MCF 10A (cell line): ENCODE results near the gene GASK1A. TPM values are rescaled to one million over a fixed set of nuclear protein-coding genes. Genes with fewer than 3 reads are reported as not detected.

Source experiments
- BruUV-seq: library from RNA; stranded (reverse); fragments of 400-500 nt; replicated peaks from 2 replicates; lab custom pipeline; 2021; lab: Mats Ljungman, UMichigan
- CTCF ChIA-PET: fragments of 300-600 bp; sonication (Branson Sonifier 250); formaldehyde crosslinking; extraction: SDS; loops from one replicate; lab custom pipeline; 2021; ENCODE audit warnings: antibody characterized with exemption, inconsistent platforms; lab: Yijun Ruan, JAX
- POLR2A ChIA-PET: fragments of 300-600, 350-650 bp; sonication (Branson Sonifier 250); formaldehyde crosslinking; extraction: SDS; loops from one replicate; lab custom pipeline; 2020; ENCODE audit warnings: antibody characterized with exemption, inconsistent platforms; lab: Yijun Ruan, JAX
- DNase-seq: peaks from one replicate; pipeline ENCODE4 v3.0.0-alpha.2; 2018; ENCODE audit not compliant: unreplicated experiment
- H3K27ac Mint-ChIP-seq: one replicate; pipeline ENCODE4 v1.8.0; 2022; ENCODE audit warnings: mild to moderate bottlenecking, low read depth, mixed read lengths; ENCODE audit not compliant: unreplicated experiment
- H3K27me3 Mint-ChIP-seq: one replicate; pipeline ENCODE4 v1.8.0; 2022; ENCODE audit warnings: mixed read lengths; ENCODE audit not compliant: insufficient read depth, unreplicated experiment
- H3K36me3 Mint-ChIP-seq: one replicate; pipeline ENCODE4 v1.8.0; 2022; ENCODE audit warnings: mild to moderate bottlenecking, moderate library complexity, mixed read lengths; ENCODE audit not compliant: insufficient read depth, unreplicated experiment
- H3K4me1 Mint-ChIP-seq: one replicate; pipeline ENCODE4 v1.8.0; 2022; ENCODE audit warnings: mixed read lengths; ENCODE audit not compliant: insufficient read depth, unreplicated experiment
- H3K4me3 Mint-ChIP-seq: one replicate; pipeline ENCODE4 v1.8.0; 2022; ENCODE audit warnings: mild to moderate bottlenecking, moderate library complexity, mixed read lengths; ENCODE audit not compliant: unreplicated experiment
- H3K9me3 Mint-ChIP-seq: one replicate; pipeline ENCODE4 v1.8.0; 2022; ENCODE audit warnings: mixed read lengths; ENCODE audit not compliant: unreplicated experiment
- CTCF ChIP-seq: fragments of 200-600 bp; IDR thresholded peaks from one replicate; pipeline ENCODE4 v1.8.0; 2022; ENCODE audit warnings: antibody characterized with exemption, mild to moderate bottlenecking; ENCODE audit not compliant: unreplicated experiment
- intact Hi-C: fragments of 100-400 bp; cut with micrococcal nuclease; formaldehyde crosslinking; loops from 2 replicates; pipeline ENCODE4 v1.14.1; 2022
- total RNA-seq: library from RNA; stranded (reverse); gene quantifications from 2 replicates; pipeline ENCODE4 v1.2.3, GENCODE V29; 2022

The GASK1A gene
- total RNA-seq, 1 experiment from 2014 or later: not detected

- DNase-seq: no peak
- no peaks in the 10 kb centered on the region for H3K27me3 Mint-ChIP-seq
- no peak for TF ChIP-seq CTCF
- BruUV-seq: no TSS peak
- ChIA-PET CTCF (interaction anchor here (0.6 to 1.3 kb wide), 3 partner anchors 8 to 457 kb away, joined by 3 to 4 read pairs (median 3); no protein-coding TSS in a partner anchor), POLR2A (interaction anchor here (1.2 kb wide), 1 partner anchor 11 kb away, joined by 3 read pairs; no protein-coding TSS in a partner anchor)
- H3K27ac Mint-ChIP-seq: no peak overlapping the region
- no peak overlapping the region for H3K4me3 Mint-ChIP-seq
- no peaks in the 10 kb centered on the region for H3K4me1 Mint-ChIP-seq
- no peaks in the 10 kb centered on the region for H3K9me3 Mint-ChIP-seq
- H3K36me3 Mint-ChIP-seq: no peaks in the 10 kb centered on the region
- intact Hi-C loops: no loop called here
Measured at GRCh38 chr3:43096761-43097160, 117.7 kb downstream of the GASK1A start.

- POLR2A ChIA-PET: interaction anchor here (1.0 to 1.2 kb wide), 2 partner anchors 8 to 12 kb away, joined by 3 read pairs; no protein-coding TSS in a partner anchor
Measured at GRCh38 chr3:43097400-43098080, 118.4 kb downstream of the GASK1A start.

GRCh38 chr3:43098761-43099160 lies 119.7 kb downstream of the GASK1A start:
- no TSS peak for BruUV-seq
- Mint-ChIP-seq H3K27ac (no peak overlapping the region), H3K9me3 (no peaks in the 10 kb centered on the region), H3K36me3 (no peaks in the 10 kb centered on the region), H3K4me1 (no peaks in the 10 kb centered on the region), H3K4me3 (no peak overlapping the region), H3K27me3 (no peaks in the 10 kb centered on the region)
- ChIA-PET POLR2A (no interaction called here), CTCF (interaction anchor here (0.5 kb wide), 1 partner anchor 136 kb away, joined by 3 read pairs; no protein-coding TSS in a partner anchor)
- no peak for DNase-seq
- no peak for TF ChIP-seq CTCF
- intact Hi-C loops: no loop called here

More at GRCh38 chr3:43097400-43098080, 118.4 kb downstream of the GASK1A start:
- CTCF ChIA-PET: interaction anchor here (0.6 to 1.3 kb wide), 2 partner anchors 9 to 134 kb away, joined by 3 to 4 read pairs; no protein-coding TSS in a partner anchor
- Mint-ChIP-seq H3K4me1 (no peaks in the 10 kb centered on the region), H3K27ac (no peak overlapping the region), H3K4me3 (no peak overlapping the region), H3K9me3 (no peaks in the 10 kb centered on the region), H3K36me3 (no peaks in the 10 kb centered on the region), H3K27me3 (no peaks in the 10 kb centered on the region)
- no peak for DNase-seq
- no TSS peak for BruUV-seq
- intact Hi-C loops: no loop called here
- TF ChIP-seq CTCF: no peak

GRCh38 chr3:43102773-43103480 lies 123.8 kb downstream of the GASK1A start:
- no peaks in the 10 kb centered on the region for H3K36me3 Mint-ChIP-seq
- intact Hi-C loops: no loop called here
- no TSS peak for BruUV-seq

More at GRCh38 chr3:43102773-43103480, 123.8 kb downstream of the GASK1A start:
- POLR2A ChIA-PET: interaction anchor here (0.5 to 1.2 kb wide), 2 partner anchors 194 to 663 kb away, joined by 3 to 4 read pairs; no protein-coding TSS in a partner anchor
- no peaks in the 10 kb centered on the region for H3K9me3 Mint-ChIP-seq
- peak overlapping the region; percentile 49 for H3K27ac Mint-ChIP-seq
- no peak for TF ChIP-seq CTCF
- CTCF ChIA-PET: interaction anchor here (2.1 kb wide), 1 partner anchor 141 kb away, joined by 13 read pairs; no protein-coding TSS in a partner anchor
- DNase-seq: no peak
- no peaks in the 10 kb centered on the region for H3K27me3 Mint-ChIP-seq
- H3K4me3 Mint-ChIP-seq: no peak overlapping the region
- peaks cover 8% of the 10 kb centered on the region for H3K4me1 Mint-ChIP-seq
